HG02884 (cell line): Measurements from ENCODE around the gene SNTB2.
A peak's percentile ranks its signal among the peaks of the same experiment; 100 is the strongest.
"Not testable (repeated sequence)": the region's sequence is repeated elsewhere in the genome, so short reads cannot be mapped to it uniquely, and the experiment has no call there.

Experiments used
- ATAC-seq: cut with Tn5 transposase; IDR thresholded peaks from one replicate; pipeline ENCODE4 v1.9.1; 2021; ENCODE audit warnings: mild to moderate bottlenecking, moderate library complexity; ENCODE audit not compliant: unreplicated experiment

The SNTB2 gene

DNA sequence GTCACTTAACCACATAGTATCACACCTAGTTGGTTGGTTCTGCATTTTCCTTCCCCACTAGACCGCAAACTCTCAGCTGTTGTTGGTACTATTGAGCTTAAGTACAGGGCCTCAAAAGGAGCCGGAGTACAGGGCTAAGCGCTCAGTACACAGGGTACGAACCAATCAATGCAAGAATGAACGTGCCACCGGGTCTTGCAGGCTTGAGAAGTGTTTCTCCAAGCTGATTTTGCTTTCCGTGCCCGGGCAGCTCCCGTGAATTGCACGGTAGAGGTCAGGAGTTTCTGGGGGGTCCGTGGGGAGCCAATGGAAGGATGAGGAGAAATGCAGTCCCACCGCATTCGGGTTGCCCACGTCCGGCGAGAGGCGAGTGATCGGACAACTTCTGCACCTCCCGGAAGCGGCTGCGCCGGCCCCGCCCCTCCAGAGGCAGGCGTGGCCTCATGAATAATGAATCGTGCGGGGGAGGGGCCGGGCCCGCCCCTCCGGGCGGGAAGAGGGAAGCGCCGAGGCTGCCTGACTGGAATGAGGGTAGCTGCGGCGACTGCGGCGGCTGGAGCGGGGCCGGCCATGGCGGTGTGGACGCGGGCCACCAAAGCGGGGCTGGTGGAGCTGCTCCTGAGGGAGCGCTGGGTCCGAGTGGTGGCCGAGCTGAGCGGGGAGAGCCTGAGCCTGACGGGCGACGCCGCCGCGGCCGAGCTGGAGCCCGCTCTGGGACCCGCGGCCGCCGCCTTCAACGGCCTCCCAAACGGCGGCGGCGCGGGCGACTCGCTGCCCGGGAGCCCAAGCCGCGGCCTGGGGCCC lies at the start of gene SNTB2:
Gene SNTB2, plus strand, starts transcription at position 523 of the 804 bp plus-strand sequence. Its CDS starts 3 bp downstream, at position 526.
- ATAC-seq: peak; percentile 77

- ATAC-seq: no peak
Observed at GRCh38 chr16:69138608-69139007, 48.4 kb upstream of the SNTB2 start.

DNA sequence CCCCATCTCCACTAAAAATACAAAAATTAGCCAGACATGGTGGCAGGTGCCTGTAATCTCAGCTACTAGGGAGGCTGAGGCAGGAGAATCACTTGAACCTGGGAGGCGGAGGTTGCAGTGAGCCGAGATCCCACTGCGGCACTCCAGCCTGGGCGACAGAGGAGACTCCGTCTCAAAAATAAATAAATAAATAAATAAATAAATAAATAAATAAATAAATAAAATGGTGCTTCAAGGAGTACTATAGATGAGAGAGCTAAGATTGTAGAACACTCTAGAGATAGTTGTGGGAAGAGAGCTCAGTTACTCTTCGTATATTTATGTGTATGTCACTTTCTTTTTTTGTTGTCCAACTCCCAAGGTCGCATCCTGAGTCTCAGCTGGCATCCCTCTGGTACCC lies 47.5 kb upstream of the SNTB2 start:
- not testable (repeated sequence) for ATAC-seq

- no peak for ATAC-seq
Observed at GRCh38 chr16:69141014-69141413, 46.0 kb upstream of the SNTB2 start.

- no peak for ATAC-seq
Observed at GRCh38 chr16:69141936-69142335, 45.0 kb upstream of the SNTB2 start.

DNA sequence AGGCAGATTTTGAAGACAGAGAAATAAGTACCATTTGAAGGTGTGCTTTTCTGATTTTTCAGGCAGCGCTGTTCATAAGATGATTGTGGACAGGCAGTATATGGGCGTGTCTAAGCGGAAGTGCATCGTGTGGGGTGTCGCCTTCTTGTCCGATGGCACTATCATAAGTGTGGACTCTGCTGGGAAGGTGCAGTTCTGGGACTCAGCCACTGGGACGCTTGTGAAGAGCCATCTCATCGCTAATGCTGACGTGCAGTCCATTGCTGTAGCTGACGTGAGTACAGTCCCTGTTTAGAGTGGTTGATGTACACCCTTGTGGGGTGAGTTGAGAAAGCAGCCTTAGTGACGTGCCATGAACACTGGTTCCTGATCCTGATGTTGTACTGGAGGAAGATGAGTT lies 43.8 kb upstream of the SNTB2 start:
- no peak for ATAC-seq

GRCh38 chr16:69145658-69146057 lies 41.3 kb upstream of the SNTB2 start:
- ATAC-seq: no peak

DNA sequence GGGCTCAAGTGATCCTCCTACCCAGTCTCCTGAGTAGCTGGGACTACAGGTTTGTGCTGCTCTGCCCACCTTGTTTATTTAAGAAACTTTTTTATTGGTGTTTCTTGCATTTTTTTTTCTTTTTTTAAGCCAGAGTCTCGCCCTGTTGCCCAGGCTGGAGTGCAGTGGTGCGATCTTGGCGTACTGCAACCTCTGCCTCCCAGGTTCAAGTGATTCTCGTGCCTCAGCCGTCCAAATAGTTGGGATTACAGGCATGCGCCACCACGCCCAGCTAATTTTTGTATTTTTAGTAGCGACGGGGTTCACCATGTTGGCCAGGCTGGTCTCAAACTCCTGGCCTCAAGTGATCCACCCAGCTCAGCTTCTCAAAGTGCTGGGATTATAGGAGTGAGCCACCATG lies 37.3 kb upstream of the SNTB2 start:
- ATAC-seq: not testable (repeated sequence)

- no peak for ATAC-seq
Observed at GRCh38 chr16:69150146-69150865, 36.7 kb upstream of the SNTB2 start.

GRCh38 chr16:69157196-69157595 lies 29.8 kb upstream of the SNTB2 start:
- no peak for ATAC-seq

DNA sequence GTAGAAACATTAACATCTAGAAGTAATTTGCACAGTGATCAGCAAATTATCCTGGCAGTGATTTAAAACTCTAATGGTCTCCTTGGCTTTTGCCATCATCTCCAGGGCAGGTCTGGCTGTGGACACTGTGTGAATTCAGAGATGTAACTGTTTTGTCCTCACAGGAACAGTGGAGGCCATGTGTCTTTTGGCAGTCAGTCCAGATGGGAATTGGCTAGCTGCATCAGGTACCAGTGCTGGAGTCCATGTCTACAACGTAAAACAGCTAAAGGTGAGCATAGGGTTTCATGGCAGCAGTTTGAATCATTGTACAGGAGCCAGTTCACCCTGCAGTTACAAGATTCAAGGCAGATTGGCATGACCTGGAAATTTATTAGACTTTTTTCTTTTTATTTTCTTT lies 26.8 kb upstream of the SNTB2 start:
- no peak for ATAC-seq

GRCh38 chr16:69165584-69165983 lies 21.4 kb upstream of the SNTB2 start:
- ATAC-seq: no peak

DNA sequence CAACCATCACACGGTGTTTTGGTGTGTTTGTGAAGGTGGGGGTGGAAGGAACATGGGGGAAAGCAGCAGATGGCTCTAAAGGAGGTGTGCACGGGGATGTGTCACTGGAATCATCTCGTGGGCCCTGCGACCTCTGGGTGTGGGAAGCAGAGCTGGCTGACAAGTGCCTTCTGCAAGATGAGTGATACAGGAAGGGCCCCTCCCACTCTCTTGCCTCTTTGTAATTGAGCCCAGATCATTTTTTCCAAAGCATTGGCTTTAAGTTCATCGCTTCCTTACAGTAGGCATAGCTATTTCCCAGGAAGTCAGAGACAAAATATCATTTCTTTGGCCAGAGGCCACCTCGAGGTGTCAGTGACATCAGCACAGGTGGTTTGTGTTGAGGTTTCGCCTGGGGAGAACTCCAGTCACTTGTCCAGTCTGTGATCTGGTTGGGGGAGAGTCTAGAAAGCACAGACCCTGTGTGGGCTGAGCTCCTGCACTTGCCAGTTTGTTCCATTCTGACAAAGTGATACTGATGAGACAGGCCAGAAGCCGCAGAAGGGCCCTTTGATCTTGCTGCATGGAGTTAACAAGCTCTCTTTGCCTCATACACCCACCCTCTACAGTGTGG lies 20.6 kb upstream of the SNTB2 start:
- ATAC-seq: no peak

GRCh38 chr16:69166946-69167930 lies 19.7 kb upstream of the SNTB2 start:
- no peak for ATAC-seq

- no peak for ATAC-seq
Observed at GRCh38 chr16:69169051-69169450, 17.9 kb upstream of the SNTB2 start.

GRCh38 chr16:69169607-69170352 lies 17.2 kb upstream of the SNTB2 start:
- no peak for ATAC-seq

GRCh38 chr16:69171325-69172084 lies 15.5 kb upstream of the SNTB2 start:
- ATAC-seq: no peak

- ATAC-seq: no peak
Observed at GRCh38 chr16:69176033-69176800, 10.7 kb upstream of the SNTB2 start.
